K562 (cell line): ENCODE measurements around the gene SYVN1. TPM values are rescaled to one million over a fixed set of nuclear protein-coding genes. Genes with fewer than 3 reads are reported as not detected.

Experiments
- ATAC-seq: fragments of 200-7000 bp; cut with Tn5 transposase; 3 replicates; pipeline ENCODE4 v1.9.1; 2020; ENCODE audit warnings: moderate library complexity
- Bru-seq: library from RNA; stranded (reverse); fragments of 400-500 nt; gene quantifications from one replicate; lab custom pipeline; 2021; lab: Mats Ljungman, UMichigan
- BruChase-seq, 2 experiments: library from RNA; stranded (reverse); fragments of 400-500 nt; gene quantifications; one replicate each; lab custom pipeline; 2021; lab: Mats Ljungman, UMichigan
- BruUV-seq: library from RNA; stranded (reverse); fragments of 400-500 nt; replicated peaks from 2 replicates; lab custom pipeline; 2021; lab: Mats Ljungman, UMichigan
- CTCF ChIA-PET: fragments of 300-600 bp; formaldehyde crosslinking; extraction: SDS; loops from one replicate; lab custom pipeline; 2021; ENCODE audit warnings: low intra/inter-chr PET ratio; lab: Yijun Ruan, JAX
- POLR2A ChIA-PET: fragments of 300-600, 350-650 bp; sonication (Branson Sonifier 250); formaldehyde crosslinking; extraction: SDS; loops from one replicate; lab custom pipeline; 2021; ENCODE audit warnings: antibody characterized with exemption, inconsistent platforms; lab: Yijun Ruan, JAX
- DNase-seq, 4 experiments: peaks; one replicate each; pipeline versions ENCODE4 v3.0.0 to v3.0.0-alpha.2; 2011 to 2018; ENCODE audit warnings: low spot score in 3 of 4, mixed read lengths in 3 of 4; ENCODE audit errors: extremely low read depth in 1 of 4
- FAIRE-seq: peaks from 2 replicates; lab custom pipeline; 2011; peaks lifted over from hg19 to GRCh38; lab: Jason Lieb, UNC
- H2AFZ ChIP-seq: 2 replicates; pipeline ENCODE4 v1.6.0; 2011; ENCODE audit warnings: low read depth, low read length, control low read depth, inconsistent platforms
- H3K27ac ChIP-seq: fragments of 200-600 bp; 3 replicates; pipeline ENCODE4 v1.8.0; 2011; ENCODE audit warnings: low read depth, mild to moderate bottlenecking, control low read depth, inconsistent platforms, low read length, moderate library complexity, mixed read lengths; ENCODE audit errors: extremely low read depth
- H3K27me3 ChIP-seq, 2 experiments: fragments of 300-600 bp in 1 of 2; 2 replicates in 1 of 2; 3 replicates in 1 of 2; pipeline versions ENCODE4 v1.6.0 to v1.8.0; 2011; ENCODE audit warnings: inconsistent platforms in 2 of 2, low read length in 2 of 2, mild to moderate bottlenecking in 1 of 2, mixed read lengths in 1 of 2, moderate library complexity in 1 of 2; ENCODE audit not compliant: control insufficient read depth in 2 of 2, insufficient read depth in 2 of 2
- H3K36me3 ChIP-seq: fragments of 300-600 bp; 3 replicates; pipeline ENCODE4 v1.8.0; 2011; ENCODE audit warnings: mild to moderate bottlenecking, low read length, inconsistent platforms; ENCODE audit not compliant: control insufficient read depth, insufficient read depth
- H3K4me1 ChIP-seq, 2 experiments: fragments of 200-600 bp in 1 of 2; replicated peaks in 1 of 2; 2 replicates in 1 of 2; 3 replicates in 1 of 2; pipeline versions ENCODE4 v1.5.1 to v1.8.0; 2011; ENCODE audit warnings: inconsistent platforms in 2 of 2, low read length in 2 of 2, mild to moderate bottlenecking in 1 of 2, mixed read lengths in 1 of 2, moderate library complexity in 1 of 2; ENCODE audit not compliant: control insufficient read depth in 2 of 2, insufficient read depth in 2 of 2
- H3K4me2 ChIP-seq: 2 replicates; pipeline ENCODE4 v1.6.1; 2011; ENCODE audit warnings: low read length, control low read depth, inconsistent platforms, mixed read lengths; ENCODE audit not compliant: insufficient read depth
- H3K4me3 ChIP-seq: fragments of 200-600 bp; sonication (generic), shearing (Covaris generic); 2 replicates; pipeline ENCODE4 v1.5.1; 2016; ENCODE audit warnings: control low read depth, inconsistent platforms
- H3K79me2 ChIP-seq: fragments of 200-600 bp; 3 replicates; pipeline ENCODE4 v1.8.0; 2011; ENCODE audit warnings: low read length, inconsistent platforms; ENCODE audit not compliant: control insufficient read depth, insufficient read depth
- H3K9ac ChIP-seq, 2 experiments: 2 replicates each; pipeline versions ENCODE4 v1.6.0 to v1.6.1; 2011; ENCODE audit warnings: low read depth in 2 of 2, low read length in 2 of 2, control low read depth in 1 of 2, inconsistent platforms in 1 of 2, mild to moderate bottlenecking in 1 of 2, mixed read lengths in 1 of 2; ENCODE audit not compliant: insufficient read depth in 1 of 2
- H3K9me1 ChIP-seq: one replicate; pipeline ENCODE4 v1.6.0; 2011; ENCODE audit warnings: inconsistent platforms, mild to moderate bottlenecking, low read length, moderate library complexity; ENCODE audit not compliant: control insufficient read depth, insufficient read depth
- H3K9me3 ChIP-seq: replicated peaks from 2 replicates; pipeline ENCODE4 v1.5.1; 2011; ENCODE audit warnings: low read depth, low read length, inconsistent platforms; ENCODE audit not compliant: control insufficient read depth, insufficient read depth
- H4K20me1 ChIP-seq: replicated peaks from 2 replicates; pipeline ENCODE4 v1.6.1; 2011; ENCODE audit warnings: low read length, inconsistent platforms, mixed read lengths; ENCODE audit not compliant: control insufficient read depth, insufficient read depth
- ARNT ChIP-seq, 2 experiments: fragments of 450-650 bp; IDR thresholded peaks; 2 replicates each; pipeline ENCODE4 v1.6.1; 2016; ENCODE audit warnings: mild to moderate bottlenecking in 1 of 2
- NCOR1 ChIP-seq: fragments of 450-650 bp; IDR thresholded peaks from 2 replicates; pipeline ENCODE4 v1.6.1; 2016; ENCODE audit warnings: mild to moderate bottlenecking, moderate library complexity
- NFRKB ChIP-seq: fragments of 450-650 bp; IDR thresholded peaks from 2 replicates; pipeline ENCODE4 v1.6.1; 2016; ENCODE audit warnings: low read depth
- POLR2A ChIP-seq: fragments of 450-650 bp; conservative IDR thresholded peaks from 2 replicates; pipeline ENCODE4 v1.6.1; 2016
- WGBS: fragments of 100-300 bp; shearing (Covaris generic); methylation state at CpG from one replicate; pipeline ENCODE4 v1.1.6; 2016; ENCODE audit warnings: low coverage, mixed read lengths; ENCODE audit not compliant: insufficient coverage; ENCODE audit errors: missing lambda C conversion rate; 5-methylcytosine and 5-hydroxymethylcytosine counted together
- in situ Hi-C: fragments of 300-500 bp; cut with MboI; formaldehyde crosslinking; loops from 4 replicates; pipeline ENCODE4 v1.15.0; 2018; ENCODE audit warnings: inconsistent platforms, mixed read lengths
- intact Hi-C: fragments of 100-400 bp; cut with micrococcal nuclease; formaldehyde crosslinking; loops from 2 replicates; pipeline ENCODE4 v1.14.2; 2022
- long read RNA-seq, 3 experiments: library from polyadenylated mRNA in 2 of 3; library from RNA in 1 of 3; unstranded in 2 of 3; stranded (forward) in 1 of 3; transcript quantifications; one replicate each; pipeline ENCODE4 v2.0.0, GENCODE V29; 2019 to 2022
- polyA minus RNA-seq, 3 experiments: library from RNA; depleted of rRNA, polyadenylated mRNA; stranded (reverse); fragments of >200 nt; gene quantifications; 2 replicates each; pipeline ENCODE4 v1.2.3, GENCODE V29; 2011
- polyA plus RNA-seq, 8 experiments: library from polyadenylated mRNA; depleted of rRNA in 4 of 8; stranded (reverse) in 5 of 8; unstranded in 3 of 8; fragments of >200 nt; fragmentation: Nextera tagmentation in 2 of 8; fragmentation: Illumina TruSeq in 1 of 8; extraction: Ambion mirVana in 2 of 8; extraction: Trizol in 1 of 8; gene quantifications; 2 replicates each; pipeline versions ENCODE4 v1.2.1 to v1.2.3, GENCODE V29; 2011 to 2014; ENCODE audit warnings: inconsistent platforms in 1 of 8, missing spikeins in 1 of 8
- total RNA-seq, 7 experiments: library from RNA; depleted of rRNA in 6 of 7; stranded (reverse); fragments of >200 nt in 6 of 7; fragmentation: Illumina TruSeq in 2 of 7; extraction: Trizol in 2 of 7; gene quantifications; 2 replicates each; pipeline versions ENCODE4 v1.2.1 to v1.2.3, GENCODE V29; 2011 to 2021; ENCODE audit warnings: low replicate concordance in 1 of 7
- TF ChIP-seq, protein P1 (sequence below), 2 experiments: fragments of 450-650 bp in 1 of 2; sonication (generic) in 1 of 2; formaldehyde crosslinking in 1 of 2; IDR thresholded peaks; 2 replicates each; pipeline versions ENCODE4 v1.7.1 to v1.9.0; 2016 to 2022; ENCODE audit warnings: inconsistent platforms in 1 of 2, mild to moderate bottlenecking in 1 of 2, missing genetic modification reagents in 1 of 2

The SYVN1 gene
- total RNA-seq (2011; cell fraction: chromatin; rRNA removed; ENCODE audit: low replicate concordance): 160 and 411 TPM in 2 replicates
- 212 and 239 TPM in 2 replicates for total RNA-seq (2011; cell fraction: nucleolus; rRNA removed)
- 199 and 204 TPM in 2 replicates for total RNA-seq (2011; cell fraction: nucleoplasm; rRNA removed)
- total RNA-seq (2014; rRNA removed): 9.9 and 10.7 TPM in 2 replicates
- total RNA-seq (2014; rRNA removed; fragmentation: Illumina TruSeq; extraction: Trizol): 7.3 and 9.8 TPM in 2 replicates
- total RNA-seq (2015; rRNA removed; fragmentation: Illumina TruSeq; extraction: Trizol): 8.0 and 8.7 TPM in 2 replicates
- total RNA-seq (2021): 42.7 and 47.4 TPM in 2 replicates
- polyA plus RNA-seq (2011; rRNA removed): 13.1 and 36.5 TPM in 2 replicates
- 20.0 and 43.0 TPM in 2 replicates for polyA plus RNA-seq (2011; cell fraction: cytosol; rRNA removed)
- polyA plus RNA-seq (2011; cell fraction: nucleus; rRNA removed): 131 and 155 TPM in 2 replicates
- 34.0 and 57.6 TPM in 2 replicates for polyA plus RNA-seq (2012)
- polyA plus RNA-seq (2014; fragmentation: Illumina TruSeq; extraction: Trizol): 38.5 and 40.1 TPM in 2 replicates
- polyA plus RNA-seq (2014; fragmentation: Nextera tagmentation; extraction: Ambion mirVana): under 1 TPM; 0.41 to 0.63 TPM
- polyA plus RNA-seq (2014; rRNA removed): 19.1 and 19.3 TPM in 2 replicates
- 62.5 and 65.5 TPM in 2 replicates for polyA minus RNA-seq (2011; rRNA and poly(A)+ RNA removed)
- 37.2 and 49.5 TPM in 2 replicates for polyA minus RNA-seq (2011; cell fraction: cytosol; rRNA and poly(A)+ RNA removed)
- 49.5 and 75.9 TPM in 2 replicates for polyA minus RNA-seq (2011; cell fraction: nucleus; rRNA and poly(A)+ RNA removed)
- percentile 77 among the genes with signal in this experiment for Bru-seq, nascent RNA
- percentile 77 among the genes with signal in this experiment for BruChase-seq, experiment 1, labeled RNA remaining after a 2-hour chase
- percentile 84 among the genes with signal in this experiment for BruChase-seq, experiment 2, labeled RNA remaining after a 6-hour chase
- long read RNA-seq, experiment 1, partial matches to known transcripts: 32 of 36 reads
- long read RNA-seq, experiment 1, other reads (novel, unspliced or antisense): 4 of 36 reads
- long read RNA-seq, experiment 2, transcript SYVN1-203 (16 exons, 3,052 nt): major isoform, 9 of 43 reads
- long read RNA-seq, experiment 2, transcript SYVN1-201 (16 exons, 3,048 nt): minor isoform, 6 of 43 reads
- long read RNA-seq, experiment 2, partial matches to known transcripts: 19 of 43 reads
- long read RNA-seq, experiment 2, other reads (novel, unspliced or antisense): 9 of 43 reads
- long read RNA-seq, experiment 3, partial matches to known transcripts: 2 of 2 reads
- long read RNA-seq, experiment 3, other reads (novel, unspliced or antisense): 0 of 2 reads

DNA sequence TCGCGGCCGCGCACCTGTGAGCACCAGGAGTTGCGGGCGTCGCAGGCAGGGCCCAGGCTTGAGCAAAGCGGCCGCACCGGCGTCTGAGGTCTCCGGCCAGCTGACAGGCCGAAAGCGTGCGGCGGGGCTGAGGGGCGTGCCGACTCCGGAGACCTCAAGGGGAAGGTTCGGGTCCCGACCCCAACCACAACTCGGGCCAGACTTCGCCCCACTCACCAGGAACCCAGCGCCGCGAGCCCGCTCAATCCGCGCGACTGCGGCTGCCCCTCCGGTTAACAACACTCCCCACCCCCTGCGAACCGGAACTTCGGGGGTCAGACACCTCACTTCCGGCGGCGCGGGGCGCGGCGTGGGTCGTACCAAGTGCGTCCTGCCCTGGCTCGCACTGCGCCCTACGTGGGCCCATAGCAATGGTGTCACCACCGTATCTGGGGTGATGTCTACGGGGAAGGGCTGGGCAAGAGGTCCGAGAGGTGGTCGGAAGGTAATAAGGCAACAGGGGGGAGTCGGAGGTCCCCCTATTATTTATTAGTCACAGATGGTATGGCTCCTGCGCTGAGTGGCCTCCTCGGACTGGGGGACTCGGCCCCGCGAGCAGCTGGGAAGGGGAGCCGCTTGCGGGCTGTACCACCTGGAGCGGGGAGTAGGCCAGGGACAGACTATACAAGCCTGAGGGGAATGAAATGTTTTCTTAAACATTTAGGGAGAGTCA lies at the start of gene SYVN1:
SYVN1 (minus strand) TSS at position 280 of the 712 bp plus-strand sequence. CDS start 918 bp downstream, outside the sequence.
- Histone ChIP-seq H3K9me1 (peaks cover 4% of the 10 kb centered on the region), H3K27me3 (no peaks in the 10 kb centered on the region; a peak in 1 of 5 replicates), H3K4me2 (peak within 1 kb of the TSS; percentile 98), H3K4me1 (peaks cover 21 to 49% of the 10 kb centered on the region in 2 experiments; a peak in 4 of 5 replicates), H3K27ac (peak within 1 kb of the TSS; percentile 98), H4K20me1 (peaks cover 7% of the 10 kb centered on the region; the same call in 1 of the 2 replicates), H3K4me3 (peak within 1 kb of the TSS; percentile 96), H3K9me3 (no peaks in the 10 kb centered on the region), H3K9ac (peak within 1 kb of the TSS; percentile 98 to 99), H3K36me3 (peaks cover 37% of the 10 kb centered on the region), H3K79me2 (peaks cover 41% of the 10 kb centered on the region), H2AFZ (peak within 1 kb of the TSS; percentile 94)
- no TSS peak for BruUV-seq
- POLR2A ChIA-PET: interaction anchor here (0.6 to 8.4 kb wide), 25 partner anchors 9 to 365 kb away, joined by 3 to 182 read pairs (median 5); partner anchors contain the start of genes CAPN1, FAU, MALAT1 and MRPL49
- ATAC-seq: peak; percentile 85
- under 1% methylated on average over 52 of the region's 60 CpGs for WGBS
- in situ Hi-C loops: no loop called here
- CTCF ChIA-PET: interaction anchor here (0.6 kb wide), 1 partner anchor 47 kb away, joined by 3 read pairs; no protein-coding TSS in a partner anchor
- FAIRE-seq: no peak
- intact Hi-C loops: loop anchor here (2.0 kb wide), 2 partner anchors 34 to 46 kb away; partner anchors contain the start of gene CAPN1
- DNase-seq: peak; percentile 91 to 94 (median 92)
- TF ChIP-seq, protein P1, sequence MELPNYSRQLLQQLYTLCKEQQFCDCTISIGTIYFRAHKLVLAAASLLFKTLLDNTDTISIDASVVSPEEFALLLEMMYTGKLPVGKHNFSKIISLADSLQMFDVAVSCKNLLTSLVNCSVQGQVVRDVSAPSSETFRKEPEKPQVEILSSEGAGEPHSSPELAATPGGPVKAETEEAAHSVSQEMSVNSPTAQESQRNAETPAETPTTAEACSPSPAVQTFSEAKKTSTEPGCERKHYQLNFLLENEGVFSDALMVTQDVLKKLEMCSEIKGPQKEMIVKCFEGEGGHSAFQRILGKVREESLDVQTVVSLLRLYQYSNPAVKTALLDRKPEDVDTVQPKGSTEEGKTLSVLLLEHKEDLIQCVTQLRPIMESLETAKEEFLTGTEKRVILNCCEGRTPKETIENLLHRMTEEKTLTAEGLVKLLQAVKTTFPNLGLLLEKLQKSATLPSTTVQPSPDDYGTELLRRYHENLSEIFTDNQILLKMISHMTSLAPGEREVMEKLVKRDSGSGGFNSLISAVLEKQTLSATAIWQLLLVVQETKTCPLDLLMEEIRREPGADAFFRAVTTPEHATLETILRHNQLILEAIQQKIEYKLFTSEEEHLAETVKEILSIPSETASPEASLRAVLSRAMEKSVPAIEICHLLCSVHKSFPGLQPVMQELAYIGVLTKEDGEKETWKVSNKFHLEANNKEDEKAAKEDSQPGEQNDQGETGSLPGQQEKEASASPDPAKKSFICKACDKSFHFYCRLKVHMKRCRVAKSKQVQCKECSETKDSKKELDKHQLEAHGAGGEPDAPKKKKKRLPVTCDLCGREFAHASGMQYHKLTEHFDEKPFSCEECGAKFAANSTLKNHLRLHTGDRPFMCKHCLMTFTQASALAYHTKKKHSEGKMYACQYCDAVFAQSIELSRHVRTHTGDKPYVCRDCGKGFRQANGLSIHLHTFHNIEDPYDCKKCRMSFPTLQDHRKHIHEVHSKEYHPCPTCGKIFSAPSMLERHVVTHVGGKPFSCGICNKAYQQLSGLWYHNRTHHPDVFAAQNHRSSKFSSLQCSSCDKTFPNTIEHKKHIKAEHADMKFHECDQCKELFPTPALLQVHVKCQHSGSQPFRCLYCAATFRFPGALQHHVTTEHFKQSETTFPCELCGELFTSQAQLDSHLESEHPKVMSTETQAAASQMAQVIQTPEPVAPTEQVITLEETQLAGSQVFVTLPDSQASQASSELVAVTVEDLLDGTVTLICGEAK (IDR thresholded peaks at IDR 0.05): peak; percentile 97
- TF ChIP-seq, protein P1 (CRISPR knock-in tag; IDR thresholded peaks at IDR 0.05): no peak
- TF ChIP-seq NCOR1 (peak; percentile 43; the same call in 1 of the 2 replicates), ARNT (IDR thresholded peaks at IDR 0.05) (peak in 1 of 2 experiments; percentile 52; a peak in 1 of 4 replicates), POLR2A (peak; percentile 90), NFRKB (peak; percentile 53; the same call in 1 of the 2 replicates)
